PFSK-1 (cell line): Measurements from ENCODE around the gene TSTD2. TPM values are rescaled to one million over a fixed set of nuclear protein-coding genes. Genes with fewer than 3 reads are reported as not detected.

ENCODE experiments used
- FOXP2 ChIP-seq: optimal IDR thresholded peaks from 2 replicates; pipeline ENCODE3; 2011; ENCODE audit warnings: borderline replicate concordance, control low read depth, inconsistent platforms; ENCODE audit not compliant: insufficient read depth; ENCODE audit errors: extremely low read length, extremely low read depth
- POLR2AphosphoS5 ChIP-seq: IDR thresholded peaks from 2 replicates; pipeline ENCODE4 v1.6.1; 2012; ENCODE audit warnings: low read depth, mild to moderate bottlenecking, control low read depth, low read length, moderate library complexity
- SIN3A ChIP-seq: IDR thresholded peaks from 2 replicates; pipeline ENCODE4 v1.6.1; 2012; ENCODE audit warnings: mild to moderate bottlenecking, low read length, moderate library complexity, borderline replicate concordance; ENCODE audit not compliant: insufficient read depth
- TAF1 ChIP-seq: IDR thresholded peaks from 2 replicates; pipeline ENCODE4 v1.6.1; 2012; ENCODE audit warnings: low read length, control low read depth, borderline replicate concordance; ENCODE audit not compliant: insufficient read depth
- polyA plus RNA-seq: library from polyadenylated mRNA; unstranded; fragments of >200 nt; gene quantifications from one replicate; pipeline ENCODE4 v1.2.1, GENCODE V29; 2012; ENCODE audit warnings: low read depth, missing spikeins; ENCODE audit not compliant: insufficient read length
- TF ChIP-seq, protein P1 (sequence below), 2 experiments: IDR thresholded peaks; 2 replicates each; pipeline versions ENCODE4 v1.6.1 to v1.8.0; 2011 to 2012; ENCODE audit warnings: low read depth in 2 of 2, low read length in 2 of 2, control low read depth in 1 of 2, inconsistent platforms in 1 of 2, mild to moderate bottlenecking in 1 of 2, moderate library complexity in 1 of 2; ENCODE audit not compliant: insufficient read depth in 1 of 2

TSTD2 gene
- 10.9 TPM for polyA plus RNA-seq

DNA sequence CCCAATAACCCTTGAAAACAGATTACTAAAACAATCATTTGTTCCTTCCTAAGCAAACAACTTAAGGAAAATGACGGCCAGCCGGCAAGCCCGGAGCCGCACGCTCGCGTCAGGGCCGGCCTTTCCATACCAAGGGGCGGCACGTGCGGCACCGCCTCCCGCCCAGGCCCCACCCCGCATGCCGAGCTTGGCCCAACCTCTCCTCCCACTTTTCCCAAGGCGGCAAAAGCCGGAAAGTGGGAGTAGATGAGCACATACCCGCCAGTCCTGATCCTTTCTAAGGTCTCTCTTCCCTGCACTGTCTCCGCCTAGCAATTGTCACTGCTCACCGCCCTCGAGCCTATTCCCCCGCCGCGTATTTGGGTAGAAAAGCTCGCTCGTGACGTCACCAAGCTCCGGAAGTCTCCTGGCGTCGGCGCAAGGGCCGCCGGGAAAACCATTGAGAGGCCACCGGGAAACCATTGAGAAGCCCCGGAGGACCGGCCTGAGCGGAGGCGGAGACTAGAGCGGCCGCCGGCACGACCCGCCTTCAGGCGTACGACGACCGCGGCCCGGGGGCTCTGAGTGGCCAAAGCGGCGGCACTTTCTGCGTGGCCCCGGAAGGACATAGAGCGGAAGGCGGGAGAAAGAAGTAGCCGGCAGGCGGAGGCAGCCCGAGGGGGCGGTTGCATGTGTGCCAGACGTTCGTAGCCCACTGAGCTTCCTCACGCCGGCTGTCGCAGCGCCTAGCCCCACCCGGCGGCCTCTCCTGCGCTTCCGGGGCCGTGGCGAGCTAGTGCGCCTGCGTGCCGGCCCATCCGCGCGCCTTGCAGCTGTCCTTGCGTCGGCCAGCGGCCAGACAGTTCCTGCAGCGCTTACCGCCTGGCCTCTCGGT is at the start of gene TSTD2, which contains the start of gene NCBP1:
Gene TSTD2 (minus strand): TSS at position 384 of the 874 bp plus-strand sequence. CDS start 5,806 bp downstream, outside the sequence.
Gene NCBP1 (plus strand): TSS at position 837 of the 874 bp plus-strand sequence. CDS start 61 bp downstream, outside the sequence.
- peak; percentile 82 for TF ChIP-seq TAF1
- peak; percentile 85; the same call in 1 of the 2 replicates for TF ChIP-seq POLR2AphosphoS5
- TF ChIP-seq FOXP2, result peak; percentile 79
- TF ChIP-seq, protein P1, sequence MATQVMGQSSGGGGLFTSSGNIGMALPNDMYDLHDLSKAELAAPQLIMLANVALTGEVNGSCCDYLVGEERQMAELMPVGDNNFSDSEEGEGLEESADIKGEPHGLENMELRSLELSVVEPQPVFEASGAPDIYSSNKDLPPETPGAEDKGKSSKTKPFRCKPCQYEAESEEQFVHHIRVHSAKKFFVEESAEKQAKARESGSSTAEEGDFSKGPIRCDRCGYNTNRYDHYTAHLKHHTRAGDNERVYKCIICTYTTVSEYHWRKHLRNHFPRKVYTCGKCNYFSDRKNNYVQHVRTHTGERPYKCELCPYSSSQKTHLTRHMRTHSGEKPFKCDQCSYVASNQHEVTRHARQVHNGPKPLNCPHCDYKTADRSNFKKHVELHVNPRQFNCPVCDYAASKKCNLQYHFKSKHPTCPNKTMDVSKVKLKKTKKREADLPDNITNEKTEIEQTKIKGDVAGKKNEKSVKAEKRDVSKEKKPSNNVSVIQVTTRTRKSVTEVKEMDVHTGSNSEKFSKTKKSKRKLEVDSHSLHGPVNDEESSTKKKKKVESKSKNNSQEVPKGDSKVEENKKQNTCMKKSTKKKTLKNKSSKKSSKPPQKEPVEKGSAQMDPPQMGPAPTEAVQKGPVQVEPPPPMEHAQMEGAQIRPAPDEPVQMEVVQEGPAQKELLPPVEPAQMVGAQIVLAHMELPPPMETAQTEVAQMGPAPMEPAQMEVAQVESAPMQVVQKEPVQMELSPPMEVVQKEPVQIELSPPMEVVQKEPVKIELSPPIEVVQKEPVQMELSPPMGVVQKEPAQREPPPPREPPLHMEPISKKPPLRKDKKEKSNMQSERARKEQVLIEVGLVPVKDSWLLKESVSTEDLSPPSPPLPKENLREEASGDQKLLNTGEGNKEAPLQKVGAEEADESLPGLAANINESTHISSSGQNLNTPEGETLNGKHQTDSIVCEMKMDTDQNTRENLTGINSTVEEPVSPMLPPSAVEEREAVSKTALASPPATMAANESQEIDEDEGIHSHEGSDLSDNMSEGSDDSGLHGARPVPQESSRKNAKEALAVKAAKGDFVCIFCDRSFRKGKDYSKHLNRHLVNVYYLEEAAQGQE (IDR thresholded peaks at IDR 0.05; ENCODE audit: insufficient read depth in 1 of 2, low read depth in 2 of 2, low read length in 2 of 2), result peak in 1 of 2 experiments; percentile 29; a peak in 1 of 4 replicates
- 0 out of 2 replicates have a peak, but pooled peaks have one; percentile 45 for TF ChIP-seq SIN3A

DNA sequence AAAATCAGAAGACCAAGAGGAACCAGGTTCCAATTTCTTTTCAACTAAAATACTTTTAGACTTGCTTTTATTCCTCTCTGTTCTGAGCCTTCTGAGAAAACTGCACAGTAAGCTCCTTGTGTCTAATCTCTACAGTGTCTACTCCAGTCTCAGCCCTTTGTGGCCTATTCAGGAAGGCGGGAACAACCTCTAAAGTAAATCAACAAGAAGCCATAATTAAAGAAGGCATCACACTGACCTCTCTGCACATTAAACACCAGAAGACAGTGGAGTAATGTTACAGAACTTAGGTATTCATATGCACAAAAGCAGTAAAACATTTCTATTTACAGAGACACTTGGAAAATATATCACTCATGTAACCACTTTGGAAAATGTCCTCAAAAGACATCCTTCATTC is 49.1 kb upstream of the TSTD2 start:
- TF ChIP-seq TAF1 (no peak), POLR2AphosphoS5 (no peak), FOXP2 (no peak), SIN3A (no peak)
- TF ChIP-seq, protein P1 (IDR thresholded peaks at IDR 0.05; ENCODE audit: insufficient read depth in 1 of 2, low read depth in 2 of 2, low read length in 2 of 2), result no peak

DNA sequence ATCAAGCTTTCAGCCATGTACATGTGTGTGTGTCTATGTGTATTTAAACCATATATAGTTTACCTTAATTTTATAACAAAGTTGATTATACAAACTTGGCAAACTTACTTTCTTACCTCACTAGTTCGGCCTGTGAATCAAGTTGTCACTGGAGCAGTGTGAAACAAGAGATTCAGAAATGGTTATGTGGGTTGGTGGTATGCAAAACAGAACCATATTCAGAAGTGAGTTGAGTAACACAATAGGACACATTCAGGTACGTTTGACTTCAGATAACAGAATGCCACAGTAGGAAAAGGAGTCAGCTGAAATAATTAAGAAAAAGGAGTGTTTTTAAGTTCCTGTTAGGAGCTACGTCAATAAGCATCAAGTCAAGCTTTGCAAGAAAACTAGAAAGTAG is 42.5 kb upstream of the TSTD2 start:
- TF ChIP-seq TAF1, result no peak
- TF ChIP-seq POLR2AphosphoS5, result no peak
- TF ChIP-seq FOXP2, result no peak
- TF ChIP-seq SIN3A, result no peak
- TF ChIP-seq, protein P1 (IDR thresholded peaks at IDR 0.05; ENCODE audit: insufficient read depth in 1 of 2, low read depth in 2 of 2, low read length in 2 of 2), result no peak

DNA sequence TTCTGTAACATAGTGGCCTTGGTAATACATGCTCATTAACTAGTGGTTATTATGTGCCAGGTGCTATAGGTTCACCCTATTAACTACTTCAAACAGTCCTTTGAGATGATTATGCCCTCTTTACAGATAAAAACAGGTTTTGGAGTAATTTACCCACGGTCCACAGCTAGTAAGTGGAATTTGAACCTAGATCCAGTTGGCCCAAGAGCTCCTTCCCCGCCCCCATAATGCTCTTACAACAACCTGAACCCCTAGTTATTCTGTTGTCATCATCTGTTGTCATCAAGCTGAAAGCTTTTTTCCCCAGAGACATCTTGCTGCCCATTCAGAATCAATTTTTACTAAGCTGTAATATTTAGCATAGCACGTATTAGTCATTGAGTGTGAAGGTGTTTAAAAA is 40.8 kb upstream of the TSTD2 start:
- TF ChIP-seq, protein P1 (IDR thresholded peaks at IDR 0.05; ENCODE audit: insufficient read depth in 1 of 2, low read depth in 2 of 2, low read length in 2 of 2), result no peak
- no peak for TF ChIP-seq FOXP2
- TF ChIP-seq SIN3A, result no peak
- TF ChIP-seq POLR2AphosphoS5, result no peak
- no peak for TF ChIP-seq TAF1
